Epithelial cell of proximal tubule (primary cell): ENCODE measurements around the gene DLGAP5. TPM values are rescaled to one million over a fixed set of nuclear protein-coding genes. Genes with fewer than 3 reads are reported as not detected.
A peak's percentile ranks its signal among the peaks of the same experiment; 100 is the strongest.

Experiments
- DNase-seq: peaks from one replicate; pipeline ENCODE4 v3.0.0-alpha.2; 2011; ENCODE audit warnings: low read depth
- H3K4me3 ChIP-seq: 2 replicates; pipeline ENCODE4 v1.5.1; 2011; ENCODE audit warnings: low read depth, mild to moderate bottlenecking, low read length
- total RNA-seq: library from RNA; depleted of rRNA; stranded (reverse); fragments of >200 nt; gene quantifications from 2 replicates; pipeline ENCODE4 v1.2.3, GENCODE V29; 2015
- TF ChIP-seq, protein P1 (sequence below): conservative IDR thresholded peaks from 2 replicates; pipeline ENCODE4 v1.5.1; 2012; ENCODE audit warnings: low read depth, mild to moderate bottlenecking, low read length

DLGAP5 gene
- total RNA-seq, 1 donor from 2014 or later = 58.4 TPM

DNA sequence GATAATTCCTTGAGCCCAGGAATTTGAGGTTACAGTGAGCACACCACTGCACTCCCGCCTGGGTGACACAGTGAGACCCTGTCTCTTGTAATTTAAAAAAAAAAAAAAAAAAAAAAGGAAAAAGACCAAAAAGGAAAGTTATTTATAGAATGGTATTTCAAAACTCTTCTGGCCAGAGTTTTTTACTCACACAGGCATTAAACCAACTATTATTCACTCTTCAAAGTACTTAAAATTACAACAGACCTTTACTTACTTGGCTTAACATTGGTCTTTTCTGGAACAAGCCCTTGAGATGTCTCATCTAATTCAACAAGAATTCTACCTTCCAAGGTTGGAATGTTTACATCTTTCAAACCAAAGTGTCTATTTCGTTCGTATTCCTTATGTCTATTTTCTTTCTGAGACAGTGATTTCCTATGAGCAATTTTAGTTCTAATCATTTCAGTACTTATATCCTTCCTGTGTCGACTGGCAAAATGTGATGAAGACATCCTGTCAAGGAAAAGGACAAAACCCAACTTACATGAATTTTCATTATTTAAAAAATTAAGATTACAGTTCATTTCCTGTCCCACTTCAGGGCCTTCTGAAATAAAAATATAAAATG, 2.6 kb downstream of the DLGAP5 start:
- TF ChIP-seq, protein P1, sequence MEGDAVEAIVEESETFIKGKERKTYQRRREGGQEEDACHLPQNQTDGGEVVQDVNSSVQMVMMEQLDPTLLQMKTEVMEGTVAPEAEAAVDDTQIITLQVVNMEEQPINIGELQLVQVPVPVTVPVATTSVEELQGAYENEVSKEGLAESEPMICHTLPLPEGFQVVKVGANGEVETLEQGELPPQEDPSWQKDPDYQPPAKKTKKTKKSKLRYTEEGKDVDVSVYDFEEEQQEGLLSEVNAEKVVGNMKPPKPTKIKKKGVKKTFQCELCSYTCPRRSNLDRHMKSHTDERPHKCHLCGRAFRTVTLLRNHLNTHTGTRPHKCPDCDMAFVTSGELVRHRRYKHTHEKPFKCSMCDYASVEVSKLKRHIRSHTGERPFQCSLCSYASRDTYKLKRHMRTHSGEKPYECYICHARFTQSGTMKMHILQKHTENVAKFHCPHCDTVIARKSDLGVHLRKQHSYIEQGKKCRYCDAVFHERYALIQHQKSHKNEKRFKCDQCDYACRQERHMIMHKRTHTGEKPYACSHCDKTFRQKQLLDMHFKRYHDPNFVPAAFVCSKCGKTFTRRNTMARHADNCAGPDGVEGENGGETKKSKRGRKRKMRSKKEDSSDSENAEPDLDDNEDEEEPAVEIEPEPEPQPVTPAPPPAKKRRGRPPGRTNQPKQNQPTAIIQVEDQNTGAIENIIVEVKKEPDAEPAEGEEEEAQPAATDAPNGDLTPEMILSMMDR = no peak
- no peak for DNase-seq
- no peak overlapping the region for H3K4me3 ChIP-seq

DNA sequence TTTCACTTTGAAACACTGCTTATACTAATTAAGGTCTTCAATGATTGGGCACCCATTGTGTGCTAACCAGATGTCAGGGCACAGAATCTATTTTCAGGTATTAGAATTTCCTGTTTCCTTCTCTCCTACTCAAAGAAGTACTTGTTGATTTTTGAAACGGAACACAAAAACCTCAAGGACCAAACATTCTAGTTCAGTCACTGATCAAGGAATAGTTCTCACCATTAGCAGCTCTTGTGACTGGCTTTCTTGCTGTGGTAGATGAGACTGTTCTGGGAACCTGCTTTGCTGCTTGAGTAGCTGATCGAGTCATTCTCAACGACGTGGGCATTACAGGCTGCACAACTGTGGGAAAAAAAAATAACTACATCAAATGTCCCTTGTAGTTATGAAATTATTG, 11.0 kb downstream of the DLGAP5 start:
- TF ChIP-seq, protein P1 = no peak
- no peak overlapping the region for H3K4me3 ChIP-seq
- no peak for DNase-seq

DNA sequence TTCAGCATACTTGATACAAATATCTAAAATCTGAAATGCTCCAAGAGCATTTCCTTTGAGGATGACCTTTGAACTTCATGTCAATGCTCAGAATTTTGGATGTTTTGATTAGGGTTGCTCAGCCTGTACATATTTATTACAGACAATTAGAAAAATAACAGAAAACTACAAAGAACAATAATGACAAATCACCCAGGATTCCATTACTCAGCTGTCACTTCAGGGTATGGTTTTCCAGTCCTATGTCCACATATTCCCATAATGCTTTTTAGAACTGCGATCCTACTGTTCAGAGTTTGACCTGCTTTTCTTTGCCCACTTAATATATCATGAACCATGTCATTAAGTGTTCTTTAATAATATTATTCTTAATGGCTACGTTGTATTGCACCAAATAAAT, 11.4 kb downstream of the DLGAP5 start:
- TF ChIP-seq, protein P1 = no peak
- H3K4me3 ChIP-seq = no peak overlapping the region
- DNase-seq = no peak

DNA sequence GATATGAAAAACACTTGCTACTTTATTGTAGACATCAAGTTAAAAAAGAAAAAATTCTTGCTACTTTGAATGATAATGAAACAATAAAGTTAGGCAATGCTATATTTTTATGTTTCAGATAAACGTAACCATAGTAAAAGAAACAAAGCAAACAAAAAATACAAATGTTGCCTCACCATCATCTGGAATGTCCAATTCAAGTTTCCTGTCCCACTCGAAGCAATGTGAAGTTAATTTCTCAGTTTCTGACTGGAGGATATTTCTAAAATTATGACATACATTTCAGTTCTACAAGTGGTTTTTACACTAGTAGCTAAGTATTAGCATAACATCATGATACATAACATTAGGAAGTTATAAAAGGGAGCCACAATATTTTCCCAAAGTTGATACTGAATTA, 20.9 kb downstream of the DLGAP5 start:
- no peak for DNase-seq
- no peak overlapping the region for H3K4me3 ChIP-seq
- TF ChIP-seq, protein P1 = no peak

DNA sequence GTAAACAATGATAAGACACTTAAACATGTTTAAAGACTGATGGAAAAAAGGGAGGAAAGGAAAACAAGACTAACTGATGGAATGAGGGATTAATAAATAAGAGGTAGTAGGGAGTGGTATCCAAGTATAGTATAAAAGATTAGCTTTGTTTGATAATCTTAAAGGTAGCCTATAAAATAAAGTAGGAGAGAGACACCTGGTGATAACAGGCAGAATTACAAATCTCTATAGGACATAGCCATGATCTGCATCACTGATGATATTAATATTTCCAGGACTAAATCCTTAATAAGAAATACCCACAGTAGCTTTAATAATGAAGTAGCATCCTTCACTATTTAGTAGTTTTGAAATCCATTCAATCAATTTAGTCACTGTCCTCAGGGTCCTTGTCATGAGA, 30.4 kb downstream of the DLGAP5 start:
- no peak overlapping the region for H3K4me3 ChIP-seq
- no peak for DNase-seq
- TF ChIP-seq, protein P1 = peak; percentile 55

DNA sequence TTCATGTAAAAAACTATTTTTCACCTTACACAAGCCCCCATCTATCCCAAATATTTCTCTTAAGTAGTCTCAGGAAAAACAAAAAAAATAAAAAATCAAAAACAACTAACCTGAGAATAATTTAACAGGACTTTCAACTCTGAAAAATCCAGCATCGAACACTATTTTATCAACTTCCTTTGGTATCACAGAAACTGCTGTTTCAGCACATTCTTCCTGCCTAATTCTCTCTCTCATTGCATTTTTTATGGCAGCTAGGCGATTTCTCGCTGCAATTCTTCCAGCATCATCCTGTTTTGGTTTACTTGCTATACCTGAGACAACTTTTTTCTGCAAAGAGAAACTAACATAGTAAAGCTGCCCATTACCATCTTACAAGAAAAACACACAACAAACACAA, 33.0 kb downstream of the DLGAP5 start:
- TF ChIP-seq, protein P1 = no peak
- no peak for DNase-seq
- H3K4me3 ChIP-seq = no peak overlapping the region

DNA sequence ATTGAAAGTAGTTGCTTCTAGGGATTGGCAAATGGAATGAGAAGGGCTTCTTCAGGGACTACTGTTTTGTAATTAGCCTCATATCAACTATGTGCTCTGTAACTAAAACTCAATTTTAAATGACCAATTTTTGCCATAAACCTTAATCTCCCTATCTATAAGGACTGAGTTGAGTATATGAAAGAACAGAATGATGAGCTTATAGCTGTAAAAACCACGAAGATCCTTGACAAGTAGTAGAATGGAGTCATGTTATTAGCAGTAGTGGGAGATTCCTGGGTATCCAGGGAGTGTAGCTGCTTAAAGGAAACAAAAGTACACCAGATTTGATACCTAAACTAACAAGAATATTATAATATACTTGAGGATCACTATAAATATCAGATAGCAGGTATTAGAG, 34.3 kb downstream of the DLGAP5 start:
- H3K4me3 ChIP-seq = no peak overlapping the region
- TF ChIP-seq, protein P1 = no peak
- DNase-seq = no peak
